CD4-positive, alpha-beta T cell treated with Interferon alpha-2 for 1 hour (primary cell): ENCODE data around the gene ELK3.

Experiments
- DNase-seq, 2 donors: peaks; one replicate each; pipeline ENCODE4 v3.0.0-alpha.2; 2020 to 2022

The ELK3 gene

DNA sequence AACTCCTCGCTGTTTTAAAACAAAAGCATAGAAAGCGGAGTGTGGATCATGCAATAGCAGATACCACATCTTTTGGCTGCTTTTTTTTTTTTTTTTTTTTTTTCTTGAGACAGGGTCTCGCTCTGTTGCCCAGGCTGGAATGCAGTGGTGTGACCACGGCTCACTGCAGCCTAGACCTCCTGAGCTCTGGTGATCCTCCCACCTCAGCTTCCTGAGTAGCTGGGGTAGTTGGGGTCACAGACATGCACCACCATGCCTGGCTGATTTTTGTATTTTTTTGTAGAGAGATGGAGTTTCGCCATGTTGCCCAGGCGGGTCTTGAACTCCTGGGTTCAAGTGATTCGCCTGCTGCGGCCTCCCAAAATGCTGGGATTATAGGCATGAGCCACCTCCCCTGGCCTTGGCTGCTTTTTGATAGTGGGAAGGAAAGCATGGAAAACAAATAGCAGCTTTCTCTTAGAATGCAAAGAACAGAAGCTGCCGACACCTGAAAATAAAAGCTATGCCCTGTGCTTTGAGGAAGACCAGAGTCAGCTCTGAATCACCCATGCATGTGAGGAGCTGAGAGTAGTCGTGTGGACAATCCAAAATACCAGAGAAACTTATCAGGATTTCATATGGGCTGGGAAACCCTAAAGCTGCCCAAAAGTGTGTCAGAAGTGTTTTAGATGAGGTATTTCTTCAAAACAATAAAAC is 3.6 kb upstream of the ELK3 start:
- no peak for DNase-seq

DNA sequence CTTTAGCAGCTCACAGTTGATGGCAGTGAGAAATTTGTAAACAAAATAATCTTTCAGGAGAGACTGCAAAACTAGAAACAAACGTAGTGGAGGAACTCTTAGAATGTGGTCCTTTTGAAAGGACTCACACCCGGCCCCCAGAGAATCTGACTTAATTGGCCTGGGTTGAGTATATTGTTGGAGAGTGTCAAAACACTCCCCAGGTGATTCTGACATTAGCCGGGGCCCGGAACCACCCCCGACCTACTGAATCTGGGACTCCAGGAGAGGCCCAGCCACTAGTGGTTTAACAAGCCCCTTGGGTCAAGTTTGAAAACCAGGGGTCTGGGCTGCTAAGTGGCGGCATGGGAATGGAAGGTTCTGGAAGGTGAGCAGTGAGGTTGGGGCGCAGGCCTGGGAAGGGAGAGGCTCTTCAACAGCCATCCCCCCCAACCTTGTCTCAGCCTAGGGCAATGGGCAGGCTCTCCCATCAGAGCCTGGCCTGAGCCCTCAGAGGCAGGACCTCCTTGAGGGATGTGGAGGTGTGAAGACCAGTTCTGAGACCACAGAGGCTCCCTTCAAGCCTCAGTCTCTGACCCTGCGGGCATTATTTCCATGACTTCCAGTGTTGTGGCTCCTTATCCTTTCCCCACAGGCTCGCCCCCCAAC is 1.1 kb upstream of the ELK3 start:
- DNase-seq, result no peak

DNA sequence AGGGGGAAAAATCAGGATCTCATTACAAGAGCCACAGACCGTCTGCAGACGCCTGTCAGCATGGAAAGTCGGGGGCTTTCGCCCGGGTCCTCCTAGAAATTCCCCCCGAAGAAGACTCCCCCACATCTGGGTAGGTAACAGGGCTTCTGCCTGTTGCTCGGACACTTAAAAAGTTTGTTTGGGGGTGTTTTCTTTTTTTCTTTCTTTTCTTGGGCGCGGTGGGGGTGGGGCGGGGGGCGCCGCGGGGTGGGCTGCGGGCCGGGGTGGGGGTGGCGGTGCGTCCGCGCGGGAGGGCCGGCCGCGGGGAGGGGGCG is 358 bp downstream of the ELK3 start:
- DNase-seq, result no peak

DNA sequence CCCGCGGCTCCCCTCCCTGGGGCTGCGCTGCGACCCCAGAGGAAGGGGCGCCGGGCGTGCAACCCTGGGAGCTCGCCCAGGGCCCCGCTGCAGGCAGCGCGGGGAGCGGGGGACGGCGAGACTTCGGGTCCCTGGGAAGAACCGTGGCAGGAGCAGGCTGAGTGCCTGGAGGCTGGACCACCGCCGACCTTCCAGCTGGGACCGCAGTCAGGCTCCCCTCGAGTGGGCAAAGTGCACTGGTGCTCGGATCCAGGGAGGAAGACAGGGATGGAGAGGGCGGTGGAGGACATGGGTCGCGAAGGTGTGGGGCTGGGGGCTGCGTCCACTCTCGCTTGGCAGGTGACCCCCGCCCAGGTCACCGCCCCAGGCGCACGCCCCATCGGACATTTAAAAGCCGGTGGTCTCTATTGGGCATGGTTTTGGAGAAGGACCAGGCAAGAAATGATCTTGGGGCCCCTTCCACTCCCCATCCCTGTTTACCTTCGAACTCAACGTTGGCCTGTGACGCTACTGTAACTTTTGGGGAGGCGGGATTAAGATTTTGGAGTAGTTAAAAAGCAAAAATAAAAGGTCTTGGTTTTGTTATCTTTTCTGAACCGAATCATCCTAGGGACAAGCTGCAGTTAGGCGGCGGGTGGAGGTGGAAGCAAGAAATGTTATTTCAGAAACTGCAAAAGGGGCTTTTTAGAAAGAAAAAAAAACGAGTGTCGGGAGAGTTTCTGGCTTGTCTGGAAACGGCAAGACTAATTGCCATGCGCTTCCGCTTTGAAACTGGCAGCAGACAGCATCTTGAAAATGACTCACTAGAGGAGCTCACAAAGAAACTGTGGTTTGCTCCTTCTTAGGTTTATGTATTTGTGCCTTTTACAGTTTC is 1.0 kb downstream of the ELK3 start:
- peak; percentile 82 to 84 for DNase-seq

DNA sequence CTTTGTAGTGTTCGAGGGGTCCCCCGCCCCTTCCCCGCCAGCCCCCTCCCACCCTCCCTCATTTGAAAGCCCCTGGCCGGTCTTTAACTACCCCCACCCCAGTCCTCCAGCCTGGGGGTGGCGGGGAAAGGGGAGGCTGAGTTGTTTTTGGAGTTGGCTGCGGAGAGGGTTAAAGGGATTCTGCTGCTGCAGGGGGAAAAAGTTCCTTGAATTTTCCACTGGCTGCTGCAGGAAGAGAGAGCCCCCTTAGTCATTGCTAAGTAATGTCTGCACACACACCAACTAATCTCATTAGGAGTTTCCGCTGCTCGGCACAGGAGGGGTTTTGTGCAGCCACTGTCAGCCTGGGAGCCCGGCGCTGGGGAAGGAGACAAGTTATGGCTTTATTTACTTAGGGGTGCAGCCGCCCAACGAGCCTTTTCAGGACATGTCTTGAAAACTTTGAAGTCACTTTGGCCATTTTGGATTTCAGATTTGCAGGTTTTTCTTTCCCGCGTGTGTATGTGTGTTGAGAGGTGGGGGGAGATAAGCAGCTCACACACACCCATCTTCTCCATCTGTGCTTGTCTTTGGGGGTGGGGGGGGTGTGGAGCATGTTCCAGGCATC is 1.8 kb downstream of the ELK3 start:
- DNase-seq, result peak in 1 of 2 donors; percentile 31

DNA sequence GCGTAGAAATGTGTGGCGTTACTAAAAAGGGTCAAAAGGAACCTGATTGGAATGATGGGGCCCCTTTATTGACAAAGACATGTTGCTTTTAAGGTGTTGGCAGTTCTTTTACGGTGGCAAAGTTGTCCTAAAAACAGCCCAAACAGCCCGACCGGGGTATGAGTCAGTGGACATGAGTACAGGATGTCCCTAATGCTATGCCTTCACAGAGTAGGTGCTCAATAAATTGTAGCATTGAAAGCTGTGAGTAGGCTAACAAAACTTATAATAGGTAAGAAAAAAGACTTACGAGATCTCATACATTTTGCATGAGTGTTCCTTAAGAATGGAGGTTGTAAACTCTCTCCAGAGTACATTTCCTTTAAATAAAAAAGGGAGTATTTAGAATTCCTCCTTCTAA is 2.6 kb downstream of the ELK3 start:
- DNase-seq, result no peak

DNA sequence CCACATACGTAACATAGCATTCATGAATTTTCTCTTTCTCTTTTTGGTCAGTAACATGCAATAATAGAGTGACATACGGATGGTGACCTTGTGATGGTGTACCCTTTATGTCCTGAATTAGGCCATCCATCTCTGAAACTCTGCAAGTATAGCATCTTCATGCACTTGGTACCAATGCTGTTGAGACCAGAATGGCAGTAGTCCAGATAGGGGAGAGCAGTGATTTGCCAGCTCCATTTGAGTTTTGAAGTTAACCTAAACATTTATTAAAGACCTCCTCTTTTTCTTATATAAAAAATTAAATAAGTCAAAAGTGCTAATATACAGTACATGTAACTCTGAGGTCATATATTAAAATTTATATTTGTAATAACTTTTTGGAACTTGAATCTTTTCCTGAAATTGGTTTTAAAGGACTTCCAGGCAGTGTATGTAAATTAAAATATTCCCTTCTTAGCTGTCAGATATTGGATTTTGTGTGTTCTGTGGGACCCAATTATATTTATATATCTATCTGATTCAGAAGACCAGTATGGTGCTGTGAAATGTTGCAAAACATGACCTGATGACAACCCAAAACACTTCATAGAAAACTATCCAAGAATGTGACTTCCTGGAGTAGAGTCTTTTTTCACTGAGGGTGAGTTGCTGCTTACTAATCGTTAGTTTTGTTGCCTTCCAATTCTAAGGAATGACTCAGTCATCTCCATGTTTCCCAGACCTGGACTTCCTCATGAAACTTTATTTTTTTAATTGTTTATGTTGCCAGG is 3.5 kb downstream of the ELK3 start:
- no peak for DNase-seq

DNA sequence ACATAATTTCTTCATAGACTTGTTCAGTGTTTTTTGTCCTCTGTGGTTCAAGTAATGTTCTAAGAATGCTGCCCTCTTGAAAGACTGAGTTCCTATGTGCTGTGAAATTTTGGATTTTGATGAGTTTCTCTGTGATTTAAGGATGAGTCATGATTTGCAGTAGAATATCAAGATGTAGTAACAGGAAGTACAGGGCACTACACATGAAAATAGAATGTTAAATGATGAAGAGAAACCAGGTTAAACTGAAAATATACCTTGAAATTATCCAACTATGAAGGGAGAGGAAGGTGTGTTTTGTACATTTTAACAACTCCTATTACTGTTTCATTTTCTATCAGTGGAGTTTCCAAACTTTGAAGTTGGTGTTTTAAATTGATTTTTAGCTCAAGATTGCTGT is 4.8 kb downstream of the ELK3 start:
- DNase-seq, result peak in 1 of 2 donors; percentile 47

DNA sequence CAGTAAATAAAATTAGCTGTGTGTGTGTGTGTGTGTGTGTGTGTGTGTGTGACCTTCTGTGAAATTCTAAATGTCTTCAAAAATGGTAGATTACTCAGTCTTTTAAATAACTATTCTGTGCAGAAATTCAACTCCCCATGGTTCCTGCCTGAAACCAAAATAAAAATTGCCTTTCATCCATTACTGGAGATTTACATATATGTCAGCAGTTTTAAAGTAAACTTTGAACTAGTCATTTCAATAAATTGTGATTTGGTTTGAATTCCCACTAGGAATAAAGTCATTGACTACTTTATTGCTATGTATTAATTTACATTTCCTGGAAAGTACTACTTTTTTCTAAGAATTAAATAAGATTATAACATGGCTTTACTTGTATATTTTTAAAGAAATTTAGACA is 5.3 kb downstream of the ELK3 start:
- no peak for DNase-seq

DNA sequence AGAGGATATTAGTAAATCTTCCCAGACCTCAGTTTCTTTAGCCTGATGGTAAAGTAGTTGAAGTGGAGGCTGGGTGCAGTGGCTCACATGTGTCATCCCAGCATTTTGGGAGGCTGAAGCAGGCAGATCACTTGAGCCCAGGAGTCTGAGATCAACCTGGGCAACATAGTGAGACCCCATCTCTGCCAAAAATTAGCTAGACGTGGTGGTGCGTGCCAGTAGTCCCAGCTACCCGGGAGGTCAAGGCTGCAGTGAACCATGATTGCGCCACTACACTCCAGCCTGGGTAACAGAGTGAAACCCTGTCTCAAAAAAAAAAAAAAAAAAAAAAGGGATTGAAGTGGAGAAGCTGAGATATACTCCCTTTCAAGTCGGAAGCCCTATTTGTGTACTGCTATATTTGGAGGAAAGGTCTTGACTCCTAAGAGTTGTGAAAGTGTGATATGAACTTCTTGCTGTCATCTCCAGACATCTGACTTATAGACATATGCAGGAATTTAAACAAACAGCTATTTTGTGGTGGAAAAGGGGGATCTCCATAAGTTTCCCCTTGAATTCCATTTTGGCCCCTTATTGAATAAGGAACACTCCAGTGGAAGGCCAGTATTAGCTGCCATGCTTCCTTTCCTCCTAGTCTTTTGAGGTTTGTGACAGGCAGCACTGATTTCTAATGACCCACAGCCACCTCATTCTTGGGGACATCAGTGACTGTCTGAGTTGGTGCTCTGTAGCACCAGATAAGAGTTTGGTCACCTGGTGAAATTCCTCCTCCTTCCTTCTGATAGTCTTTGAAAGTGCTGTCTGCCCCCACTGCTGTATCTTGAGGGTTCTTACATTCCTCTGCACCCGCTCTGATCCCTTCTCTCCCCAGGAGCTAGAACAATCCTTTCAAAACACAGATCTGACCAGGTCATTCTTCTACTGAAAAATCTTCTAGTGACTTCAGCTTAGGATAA is 7.4 kb downstream of the ELK3 start:
- DNase-seq, result no peak

DNA sequence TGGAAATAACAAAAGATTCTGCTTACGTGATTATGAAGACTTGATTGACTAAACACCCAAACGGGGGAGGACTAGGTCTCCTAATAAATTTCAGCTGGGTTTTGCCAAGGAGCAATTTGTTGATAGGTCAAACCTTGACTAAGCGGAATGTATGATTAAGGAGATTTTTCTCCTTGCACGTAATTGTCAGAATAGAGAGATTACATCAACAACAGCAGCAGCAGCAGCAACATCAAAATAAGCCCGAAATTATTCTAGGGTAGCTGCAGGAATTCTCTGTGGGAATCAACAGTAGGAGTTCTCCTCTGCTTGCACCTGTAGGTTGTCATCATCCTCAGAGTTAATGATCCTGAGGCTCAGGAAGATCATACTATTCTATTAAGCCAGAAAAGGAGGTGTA is 10.2 kb downstream of the ELK3 start:
- DNase-seq, result no peak

DNA sequence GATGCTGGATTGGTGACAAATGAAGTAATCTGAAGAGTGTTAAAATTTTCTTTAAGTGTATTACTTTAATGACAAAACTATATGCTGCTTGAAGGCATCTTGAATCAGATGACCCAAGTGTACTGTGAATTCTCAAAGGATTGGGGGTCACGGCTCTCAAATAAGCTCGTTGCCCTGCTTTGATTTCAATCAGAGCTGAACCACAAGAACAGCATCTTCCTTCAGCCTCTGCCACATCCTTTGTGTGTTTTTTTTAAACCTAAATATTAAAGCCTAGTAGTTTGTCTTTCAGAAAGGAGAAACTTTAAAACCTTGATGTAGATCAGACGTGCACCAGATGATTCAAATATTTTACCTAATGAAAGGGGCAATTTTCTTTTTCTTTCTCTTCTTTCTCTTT is 11.7 kb downstream of the ELK3 start:
- peak in 1 of 2 donors; percentile 50 for DNase-seq

DNA sequence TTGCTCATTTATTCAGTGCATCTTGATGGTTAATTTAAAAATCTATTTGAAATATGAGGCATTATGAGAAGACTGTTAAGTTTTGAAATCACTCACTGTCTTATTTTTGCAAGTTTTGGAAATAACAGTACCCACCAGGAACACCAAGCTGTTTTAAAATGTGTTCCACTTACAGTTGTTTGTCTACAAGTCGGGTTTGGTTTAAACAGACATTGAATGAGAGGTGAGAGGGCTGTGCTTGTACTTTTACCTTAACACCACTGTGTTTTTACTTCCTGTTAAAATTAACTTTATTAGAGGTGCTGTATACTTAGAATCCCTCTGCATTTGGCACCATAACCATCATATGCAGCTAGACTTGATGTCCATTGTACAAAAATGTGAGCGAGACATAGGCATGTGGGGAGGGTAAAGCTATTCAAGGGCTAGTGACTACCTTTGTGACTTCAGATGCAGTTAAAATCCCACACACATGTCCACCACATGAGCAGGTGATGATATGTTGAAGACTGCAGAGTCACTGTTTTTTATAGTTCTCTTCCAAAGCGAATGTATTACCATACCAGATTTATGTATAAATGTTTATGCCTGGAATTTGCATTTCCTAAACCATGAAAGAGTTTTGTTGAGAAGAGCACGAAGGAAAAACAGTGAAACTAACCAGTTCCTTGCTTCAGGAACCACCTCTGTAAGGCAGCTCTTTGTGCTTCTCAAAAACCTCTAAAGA is 12.9 kb downstream of the ELK3 start:
- DNase-seq, result no peak

DNA sequence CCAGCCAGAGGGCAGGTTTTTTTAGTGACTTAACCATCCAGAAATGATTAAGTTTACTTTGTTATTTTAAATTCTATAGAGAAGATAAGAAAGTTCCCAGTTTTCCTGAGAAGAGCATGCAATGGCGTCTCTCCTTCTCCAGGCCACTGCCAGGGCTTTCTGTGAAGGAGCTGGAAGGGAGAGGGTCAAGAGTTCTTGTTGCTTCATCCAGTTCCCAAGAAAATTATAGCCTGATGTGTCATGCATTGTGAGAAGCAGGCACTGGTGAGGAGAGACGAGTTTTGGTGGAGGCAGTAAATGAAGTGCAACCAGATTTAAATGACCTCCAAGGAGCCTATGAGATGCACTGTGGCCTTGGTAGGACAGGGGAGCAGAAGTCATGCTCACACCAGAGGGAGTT is 14.2 kb downstream of the ELK3 start:
- no peak for DNase-seq

DNA sequence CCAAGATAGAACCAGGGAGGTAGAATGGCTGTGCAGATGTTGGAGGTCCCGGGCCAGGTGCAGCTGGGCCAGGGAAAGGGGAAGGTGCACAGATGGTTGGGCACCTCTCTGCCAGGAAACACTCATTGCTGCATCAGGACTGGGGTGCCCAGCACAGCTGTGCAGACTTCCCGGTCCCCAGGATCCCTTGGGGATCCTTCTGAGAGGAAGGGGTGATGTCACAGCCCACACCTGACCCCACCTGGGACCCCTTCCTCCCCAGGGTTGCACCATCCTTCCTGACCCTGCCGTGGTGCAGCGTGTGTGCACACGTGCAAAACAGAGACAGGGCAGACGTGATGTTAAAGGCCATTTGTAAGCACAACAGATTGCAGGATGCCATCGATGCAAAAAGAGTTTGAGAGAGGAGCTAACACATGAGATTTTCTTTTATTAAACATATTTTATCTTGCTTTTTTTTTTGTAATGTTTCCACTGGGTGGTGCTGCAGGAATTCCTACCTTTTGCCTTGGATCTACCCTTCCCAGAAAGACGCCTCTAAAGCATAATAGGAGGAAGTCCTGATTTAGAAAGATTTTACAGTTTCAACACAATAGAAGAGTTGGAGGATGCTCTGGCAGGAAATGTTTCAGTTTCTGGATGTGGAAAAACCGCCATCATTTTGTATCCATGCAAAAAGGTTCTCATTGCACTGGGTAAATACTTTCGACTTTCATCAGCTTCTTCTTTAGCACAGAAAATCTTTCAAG is 14.8 kb downstream of the ELK3 start:
- DNase-seq, result peak in 1 of 2 donors; percentile 59

DNA sequence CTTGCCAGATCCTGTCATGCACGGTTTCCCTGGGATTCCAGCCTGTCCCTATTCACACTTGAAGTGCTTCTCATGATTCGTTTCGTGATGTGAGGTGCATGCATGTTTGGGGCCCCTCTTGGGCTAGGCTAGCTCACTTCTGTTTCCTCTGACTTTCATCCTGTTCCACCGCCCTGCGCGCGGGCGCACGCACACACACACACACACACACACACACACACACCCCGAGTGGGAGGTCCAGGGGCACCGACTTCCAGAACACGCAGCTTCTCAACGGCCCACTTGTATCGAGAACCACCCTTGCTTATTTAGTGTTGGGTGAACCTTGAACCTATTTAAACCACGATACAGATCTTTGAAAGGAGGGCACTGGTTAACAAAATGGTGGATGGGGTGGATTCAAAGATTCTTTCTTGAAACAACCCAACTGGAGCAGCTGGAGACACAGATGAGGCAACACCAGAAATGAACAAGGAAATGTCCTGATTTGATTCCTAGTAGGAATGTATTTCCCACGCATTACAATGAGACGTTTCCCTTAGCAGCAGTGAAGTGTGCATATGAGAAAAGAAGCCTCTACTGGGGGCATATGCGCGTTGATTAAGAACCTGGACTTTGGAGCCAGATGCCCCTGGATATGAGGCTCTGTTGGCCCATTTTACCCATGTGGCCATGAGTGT is 16.3 kb downstream of the ELK3 start:
- peak; percentile 52 to 66 for DNase-seq

DNA sequence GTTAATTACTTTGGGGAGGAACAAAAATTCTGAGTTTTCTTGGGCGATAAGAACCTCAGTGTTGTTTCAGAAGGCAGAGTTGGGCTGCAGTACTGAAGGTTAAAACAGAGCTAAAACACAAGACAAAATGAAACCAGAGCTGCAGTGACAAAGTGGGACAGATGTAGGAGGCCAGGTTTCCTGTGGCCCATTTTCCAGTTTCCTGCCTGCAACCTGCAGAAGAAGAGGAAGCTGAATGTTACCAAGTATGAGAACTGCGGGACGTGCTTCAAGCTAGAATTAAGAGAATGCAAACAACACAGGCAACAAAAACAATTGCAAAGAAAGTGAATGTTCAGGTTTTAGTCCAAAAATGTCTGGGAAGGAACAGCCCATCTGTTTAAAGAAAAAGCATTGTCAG is 17.8 kb downstream of the ELK3 start:
- peak in 1 of 2 donors; percentile 32 for DNase-seq

DNA sequence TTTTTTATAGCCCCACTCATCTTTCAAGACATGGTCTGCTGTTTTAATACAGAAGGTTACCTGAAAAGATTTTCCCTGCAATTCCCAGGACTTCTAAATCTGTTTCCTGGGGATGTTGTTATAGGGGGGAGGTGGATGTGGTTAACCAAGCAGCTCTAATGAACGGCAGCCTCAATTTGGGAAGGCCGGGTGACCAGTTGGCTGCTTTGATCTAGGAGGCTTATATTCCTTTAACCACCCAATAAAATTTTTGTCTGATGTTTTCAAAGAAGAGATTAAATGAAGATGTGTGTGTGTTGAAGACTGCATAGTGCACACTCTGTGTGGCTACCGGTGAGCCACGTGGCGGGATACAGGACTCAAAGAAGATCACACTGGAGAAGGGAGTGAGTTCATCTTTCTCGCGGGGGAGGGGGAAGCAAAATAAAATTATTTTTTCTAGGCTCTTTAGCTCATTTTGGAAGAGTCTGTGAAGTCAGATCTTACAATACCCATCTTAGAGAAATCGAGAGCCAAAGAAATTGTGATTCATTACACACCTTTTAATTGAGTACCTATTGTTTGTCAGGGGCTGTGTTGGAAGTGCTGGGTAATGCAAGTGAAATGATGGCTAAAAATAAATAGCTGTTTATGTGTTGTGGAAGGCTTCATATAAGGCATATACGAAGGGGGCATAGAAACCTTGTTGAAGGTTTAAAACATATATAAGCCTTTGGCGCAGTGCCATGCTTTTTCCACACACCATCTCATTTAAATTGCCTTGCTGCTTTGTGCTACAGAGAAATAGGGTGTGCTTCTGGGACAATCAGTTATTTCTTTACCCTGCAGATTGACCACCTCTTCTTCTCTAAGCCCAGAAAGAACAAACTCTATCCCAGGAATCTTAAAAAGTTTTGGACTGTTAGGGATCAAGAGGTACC is 18.5 kb downstream of the ELK3 start:
- DNase-seq, result no peak
